ENCODE measurements around the gene PDE1C.

DNA sequence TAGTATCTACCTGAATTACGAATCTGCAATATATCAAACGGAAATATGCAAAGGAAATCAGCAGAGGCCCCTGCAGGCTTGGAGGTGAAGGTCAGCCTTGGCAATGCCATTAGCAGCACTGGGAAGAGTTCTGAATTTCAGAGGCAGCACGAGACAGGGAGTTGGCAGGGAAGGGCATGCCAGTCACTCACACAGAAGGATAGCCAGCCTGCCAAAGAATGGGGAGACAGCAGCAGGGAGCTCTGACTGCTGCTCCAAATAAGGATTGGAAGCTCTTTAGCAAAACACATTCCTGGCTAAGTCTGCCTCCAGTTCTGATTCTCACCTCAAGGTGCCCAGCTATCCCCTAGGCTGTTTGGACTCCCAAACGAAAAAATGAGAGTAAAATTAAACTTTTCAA is 188.0 kb downstream of the PDE1C start:
- TF ChIP-seq, protein P1, sequence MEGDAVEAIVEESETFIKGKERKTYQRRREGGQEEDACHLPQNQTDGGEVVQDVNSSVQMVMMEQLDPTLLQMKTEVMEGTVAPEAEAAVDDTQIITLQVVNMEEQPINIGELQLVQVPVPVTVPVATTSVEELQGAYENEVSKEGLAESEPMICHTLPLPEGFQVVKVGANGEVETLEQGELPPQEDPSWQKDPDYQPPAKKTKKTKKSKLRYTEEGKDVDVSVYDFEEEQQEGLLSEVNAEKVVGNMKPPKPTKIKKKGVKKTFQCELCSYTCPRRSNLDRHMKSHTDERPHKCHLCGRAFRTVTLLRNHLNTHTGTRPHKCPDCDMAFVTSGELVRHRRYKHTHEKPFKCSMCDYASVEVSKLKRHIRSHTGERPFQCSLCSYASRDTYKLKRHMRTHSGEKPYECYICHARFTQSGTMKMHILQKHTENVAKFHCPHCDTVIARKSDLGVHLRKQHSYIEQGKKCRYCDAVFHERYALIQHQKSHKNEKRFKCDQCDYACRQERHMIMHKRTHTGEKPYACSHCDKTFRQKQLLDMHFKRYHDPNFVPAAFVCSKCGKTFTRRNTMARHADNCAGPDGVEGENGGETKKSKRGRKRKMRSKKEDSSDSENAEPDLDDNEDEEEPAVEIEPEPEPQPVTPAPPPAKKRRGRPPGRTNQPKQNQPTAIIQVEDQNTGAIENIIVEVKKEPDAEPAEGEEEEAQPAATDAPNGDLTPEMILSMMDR (IDR thresholded peaks at IDR 0.05) = no peak
- no peak for TF ChIP-seq EZH2 (IDR thresholded peaks at IDR 0.05; ENCODE audit: borderline replicate concordance, insufficient read depth, low read depth, low read length, poor library complexity, severe bottlenecking)
